ENCODE measurements around the gene NCOA7.

Gene NCOA7

GRCh38 chr6:125863023-125863422 lies 72.3 kb downstream of the NCOA7 start:
- TF ChIP-seq JUND (IDR thresholded peaks at IDR 0.05; ENCODE audit: low read depth) = no peak
- in situ Hi-C loops (cut with HindIII; ENCODE audit: low pct_unique_long_range_greater_than_20kb, low sequenced_read_pairs) = no loop called here
- no peak for DNase-seq (ENCODE audit: low read depth in 1 of 2, low spot score in 1 of 2)

- DNase-seq (ENCODE audit: low read depth in 1 of 2, low spot score in 1 of 2) = no peak
- in situ Hi-C loops (cut with HindIII; ENCODE audit: low pct_unique_long_range_greater_than_20kb, low sequenced_read_pairs) = no loop called here
- no peak for TF ChIP-seq JUND (IDR thresholded peaks at IDR 0.05; ENCODE audit: low read depth)
These were observed 74.3 kb downstream of the NCOA7 start for GRCh38 chr6:125865015-125865414.

DNA sequence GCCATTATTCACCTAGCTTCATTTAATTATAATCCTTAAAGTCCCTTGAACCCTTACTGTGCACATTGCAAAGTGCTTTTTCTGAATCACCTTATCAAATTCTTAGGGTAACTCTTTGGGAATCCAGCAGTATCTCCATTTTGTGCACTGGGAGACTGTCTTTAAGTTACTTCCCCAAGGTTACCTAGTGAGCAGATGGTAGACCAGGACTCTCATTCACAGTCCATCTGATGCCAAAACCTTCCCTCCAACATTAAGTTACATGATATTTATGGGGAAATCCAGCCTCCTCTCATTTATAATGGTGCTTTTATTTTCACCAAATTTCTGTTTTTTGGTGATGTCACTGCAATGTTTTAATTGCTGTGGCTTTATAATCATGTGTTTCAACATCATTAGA lies 75.7 kb downstream of the NCOA7 start:
- DNase-seq (ENCODE audit: low read depth in 1 of 2, low spot score in 1 of 2) = no peak
- TF ChIP-seq JUND (IDR thresholded peaks at IDR 0.05; ENCODE audit: low read depth) = no peak
- in situ Hi-C loops (cut with HindIII; ENCODE audit: low pct_unique_long_range_greater_than_20kb, low sequenced_read_pairs) = no loop called here

DNA sequence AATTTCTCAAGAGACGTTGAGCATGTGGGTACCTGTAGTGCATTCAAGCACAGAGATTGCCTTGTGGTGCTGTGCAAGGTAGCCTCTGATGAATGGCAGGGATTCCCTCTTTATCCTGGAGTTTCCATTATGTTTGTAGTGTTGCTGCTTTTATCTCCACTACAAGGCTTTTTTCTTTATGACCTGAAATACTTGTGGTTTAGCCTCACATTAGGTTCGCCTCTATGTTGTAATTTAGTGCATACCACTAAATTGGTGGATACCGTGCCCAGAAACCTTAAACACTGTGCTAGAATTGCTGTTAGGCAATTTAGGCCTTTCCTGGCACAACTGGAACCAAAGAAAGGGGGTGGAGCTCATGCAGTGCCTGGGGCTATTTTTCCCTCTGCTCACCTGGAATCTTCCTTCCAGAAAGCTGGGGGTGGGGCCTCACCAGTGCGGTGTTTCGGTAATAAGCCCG lies 76.8 kb downstream of the NCOA7 start:
- in situ Hi-C loops (cut with HindIII; ENCODE audit: low pct_unique_long_range_greater_than_20kb, low sequenced_read_pairs) = no loop called here
- no peak for TF ChIP-seq JUND (IDR thresholded peaks at IDR 0.05; ENCODE audit: low read depth)
- peak; percentile 7 to 85 for DNase-seq (ENCODE audit: low read depth in 1 of 2, low spot score in 1 of 2)

DNA sequence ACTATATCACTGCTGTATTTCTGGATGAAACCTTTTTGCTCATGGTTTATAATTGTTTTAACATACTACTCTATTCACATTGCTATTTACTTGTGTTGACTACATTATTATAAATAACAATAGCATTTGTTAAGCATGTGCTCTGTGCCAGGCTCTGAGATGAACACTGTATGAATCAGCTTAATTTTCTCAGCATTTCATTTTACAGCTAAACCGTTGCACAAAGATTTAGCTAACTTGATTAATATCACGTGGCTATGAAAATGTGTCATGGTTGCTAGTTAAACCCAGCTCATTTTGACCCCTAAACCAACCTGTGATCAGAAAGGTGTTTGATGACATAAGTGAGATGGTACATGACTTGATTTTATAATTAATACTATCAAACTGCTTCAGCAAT lies 77.5 kb downstream of the NCOA7 start:
- no peak for TF ChIP-seq JUND (IDR thresholded peaks at IDR 0.05; ENCODE audit: low read depth)
- in situ Hi-C loops (cut with HindIII; ENCODE audit: low pct_unique_long_range_greater_than_20kb, low sequenced_read_pairs) = no loop called here
- DNase-seq (ENCODE audit: low read depth in 1 of 2, low spot score in 1 of 2) = no peak

GRCh38 chr6:125868678-125869395 lies 78.1 kb downstream of the NCOA7 start:
- in situ Hi-C loops (cut with HindIII; ENCODE audit: low pct_unique_long_range_greater_than_20kb, low sequenced_read_pairs) = no loop called here

DNA sequence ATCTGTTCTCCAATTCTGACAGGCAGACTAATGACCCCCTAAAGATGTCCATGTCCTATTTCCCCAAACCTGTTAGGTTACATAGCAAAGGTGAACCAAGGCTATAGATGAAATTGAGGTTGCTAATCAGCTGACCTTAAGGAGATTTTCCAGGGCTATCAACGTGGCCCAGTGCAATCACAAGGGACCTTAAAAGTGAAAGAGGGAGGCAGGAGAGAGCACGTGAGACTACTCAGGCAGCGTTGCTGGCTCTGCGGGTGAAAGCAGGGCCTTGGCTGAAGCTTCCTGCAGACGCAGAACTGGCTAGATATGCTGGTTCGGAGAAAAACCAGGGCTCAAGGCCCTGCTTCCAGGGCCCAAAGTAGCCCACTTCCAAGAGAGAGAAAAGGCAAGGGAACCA lies 78.7 kb downstream of the NCOA7 start:
- in situ Hi-C loops (cut with HindIII; ENCODE audit: low pct_unique_long_range_greater_than_20kb, low sequenced_read_pairs) = no loop called here
- no peak for DNase-seq (ENCODE audit: low read depth in 1 of 2, low spot score in 1 of 2)
- TF ChIP-seq JUND (IDR thresholded peaks at IDR 0.05; ENCODE audit: low read depth) = no peak

More at GRCh38 chr6:125868678-125869395, 78.1 kb downstream of the NCOA7 start:
- TF ChIP-seq JUND (IDR thresholded peaks at IDR 0.05; ENCODE audit: low read depth) = no peak
- DNase-seq (ENCODE audit: low read depth in 1 of 2, low spot score in 1 of 2) = no peak

GRCh38 chr6:125871365-125871764 lies 80.6 kb downstream of the NCOA7 start:
- no peak for TF ChIP-seq JUND (IDR thresholded peaks at IDR 0.05; ENCODE audit: low read depth)
- peak in 1 of 2 experiments; percentile 79 for DNase-seq (ENCODE audit: low read depth in 1 of 2, low spot score in 1 of 2)
- in situ Hi-C loops (cut with HindIII; ENCODE audit: low pct_unique_long_range_greater_than_20kb, low sequenced_read_pairs) = no loop called here

- DNase-seq (ENCODE audit: low read depth in 1 of 2, low spot score in 1 of 2) = peak in 1 of 2 experiments; percentile 66
These were observed 81.6 kb downstream of the NCOA7 start for GRCh38 chr6:125872259-125872921.

GRCh38 chr6:125882243-125882642 lies 91.5 kb downstream of the NCOA7 start:
- in situ Hi-C loops (cut with HindIII; ENCODE audit: low pct_unique_long_range_greater_than_20kb, low sequenced_read_pairs) = no loop called here
- TF ChIP-seq JUND (IDR thresholded peaks at IDR 0.05; ENCODE audit: low read depth) = no peak
- no peak for DNase-seq (ENCODE audit: low read depth in 1 of 2, low spot score in 1 of 2)

More at GRCh38 chr6:125872259-125872921, 81.6 kb downstream of the NCOA7 start:
- in situ Hi-C loops (cut with HindIII; ENCODE audit: low pct_unique_long_range_greater_than_20kb, low sequenced_read_pairs) = no loop called here
- TF ChIP-seq JUND (IDR thresholded peaks at IDR 0.05; ENCODE audit: low read depth) = no peak

DNA sequence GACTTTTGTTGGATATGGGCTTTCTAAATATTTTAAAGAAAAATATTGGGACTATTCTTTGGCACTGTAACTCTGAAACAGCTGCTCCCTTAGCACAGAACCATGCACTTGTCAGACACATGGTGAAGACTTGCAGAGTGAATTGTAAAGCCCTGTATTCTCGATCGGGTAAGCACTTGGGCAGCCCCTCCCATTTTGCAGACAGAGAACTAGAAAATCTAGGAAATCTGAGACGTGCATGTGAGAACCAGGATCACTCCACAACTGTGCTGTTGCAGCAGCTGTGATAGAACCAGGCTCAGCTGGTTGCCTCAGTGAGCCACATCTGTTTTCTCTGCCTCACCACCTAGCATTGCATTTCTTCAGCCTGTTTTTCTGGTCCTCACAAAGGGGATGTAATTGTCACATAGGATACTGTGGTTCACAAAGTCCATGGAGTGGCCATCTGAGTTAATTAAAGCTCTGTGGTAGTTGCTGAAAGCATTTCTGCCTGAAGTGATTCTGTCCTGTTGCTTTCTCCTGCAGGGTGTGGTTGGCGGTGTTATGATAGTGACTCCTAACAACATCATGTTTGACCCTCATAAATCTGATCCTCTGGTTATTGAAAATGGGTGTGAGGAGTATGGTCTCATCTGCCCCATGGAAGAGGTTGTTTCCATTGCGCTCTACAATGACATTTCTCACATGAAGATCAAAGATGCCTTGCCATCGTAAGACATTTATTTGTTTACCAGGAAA lies 94.0 kb downstream of the NCOA7 start:
- in situ Hi-C loops (cut with HindIII; ENCODE audit: low pct_unique_long_range_greater_than_20kb, low sequenced_read_pairs) = no loop called here
- no peak for DNase-seq (ENCODE audit: low read depth in 1 of 2, low spot score in 1 of 2)
- no peak for TF ChIP-seq JUND (IDR thresholded peaks at IDR 0.05; ENCODE audit: low read depth)

DNA sequence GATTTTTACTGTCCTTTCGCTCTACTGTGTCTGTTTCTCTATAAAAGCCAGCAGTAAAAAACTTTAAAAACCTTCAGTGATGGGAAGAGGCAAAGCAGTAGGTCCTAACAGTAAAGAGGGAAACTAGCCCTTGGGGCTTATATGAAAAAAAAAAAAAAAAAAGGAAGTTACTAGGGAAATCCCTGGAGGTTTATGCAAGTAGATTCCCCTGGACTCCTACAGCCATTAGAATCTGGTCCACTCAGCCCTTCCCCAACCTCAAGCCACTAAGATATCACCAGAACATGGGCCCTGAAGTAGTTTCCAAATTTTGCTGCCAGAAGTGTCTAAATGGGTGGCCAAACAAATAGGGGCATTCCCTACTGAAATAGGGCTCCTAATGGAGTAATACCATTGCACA lies 95.3 kb downstream of the NCOA7 start:
- in situ Hi-C loops (cut with HindIII; ENCODE audit: low pct_unique_long_range_greater_than_20kb, low sequenced_read_pairs) = no loop called here
- no peak for TF ChIP-seq JUND (IDR thresholded peaks at IDR 0.05; ENCODE audit: low read depth)
- no peak for DNase-seq (ENCODE audit: low read depth in 1 of 2, low spot score in 1 of 2)

DNA sequence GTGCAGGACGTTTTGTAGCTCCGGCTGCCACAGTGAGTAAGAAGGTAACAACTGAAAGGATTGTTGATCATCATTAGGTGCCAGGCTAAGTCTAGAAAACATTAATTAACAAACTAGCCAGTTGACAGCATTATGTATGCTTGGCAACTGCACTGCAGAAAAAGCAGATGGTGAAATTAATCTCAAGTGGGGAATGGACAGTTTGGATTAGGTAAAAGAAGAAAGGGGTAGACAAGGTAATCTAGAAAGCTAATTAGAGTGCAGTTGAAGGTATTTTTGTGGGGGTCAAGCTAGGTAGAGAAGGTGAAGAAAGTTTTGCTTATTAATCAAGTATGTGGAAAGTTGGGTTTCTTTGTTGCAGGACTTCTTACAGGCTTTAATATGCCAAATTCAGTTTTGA lies 96.2 kb downstream of the NCOA7 start:
- DNase-seq (ENCODE audit: low read depth in 1 of 2, low spot score in 1 of 2) = no peak

More for the DNA sequence above, 96.2 kb downstream of the NCOA7 start:
- in situ Hi-C loops (cut with HindIII; ENCODE audit: low pct_unique_long_range_greater_than_20kb, low sequenced_read_pairs) = no loop called here
- TF ChIP-seq JUND (IDR thresholded peaks at IDR 0.05; ENCODE audit: low read depth) = no peak

All from T47D (cell line).